Daoy (cell line): Measurements from ENCODE around the gene CNPY4. TPM values are rescaled to one million over a fixed set of nuclear protein-coding genes. Genes with fewer than 3 reads are reported as not detected.

Experiments used
- DNase-seq: peaks from one replicate; pipeline ENCODE4 v3.0.0-alpha.2; 2015; ENCODE audit warnings: low read depth
- total RNA-seq: library from RNA; depleted of rRNA; stranded (reverse); fragments of >200 nt; shearing (Covaris generic); gene quantifications from 2 replicates; pipeline ENCODE4 v1.2.3, GENCODE V29; 2014

CNPY4 gene
- total RNA-seq, 1 experiment from 2014 or later, result 16.0 TPM

DNA sequence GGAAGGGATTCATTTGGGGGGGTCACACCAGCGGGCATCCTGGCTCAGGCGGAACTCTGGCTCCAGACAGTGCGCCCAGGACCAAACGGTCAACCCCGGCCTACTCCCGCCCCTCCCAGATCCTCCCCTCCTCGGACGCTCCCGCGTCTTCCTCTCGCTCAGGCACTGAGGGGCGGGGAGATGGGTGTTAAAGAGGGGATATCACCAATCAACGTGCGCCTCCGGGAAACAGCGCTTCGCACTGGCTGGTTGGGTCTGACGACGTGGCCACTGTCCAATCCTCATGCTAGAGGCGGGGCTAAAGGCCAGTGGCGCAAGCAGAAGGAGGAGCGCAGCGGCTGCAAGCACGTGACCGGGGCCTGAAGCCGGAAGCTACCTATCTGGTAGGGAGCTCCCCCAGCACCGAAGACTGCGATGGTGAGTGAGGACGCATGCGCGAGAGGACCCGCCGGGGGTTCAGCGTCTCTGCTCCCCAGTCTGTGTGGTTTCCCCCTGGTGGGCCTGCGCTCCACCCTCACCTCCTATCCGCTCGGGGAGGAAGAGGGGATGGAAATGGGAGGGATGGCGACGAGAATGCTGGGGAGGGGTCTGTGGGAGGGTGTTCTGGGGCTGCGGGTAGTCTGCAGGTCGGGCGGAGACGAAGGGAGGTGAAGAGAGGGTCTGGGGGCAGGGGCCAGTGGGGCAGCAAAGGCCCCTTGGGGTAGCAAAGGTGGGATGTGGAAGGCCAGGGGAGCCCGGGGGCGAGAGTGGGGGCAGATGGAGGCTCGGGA lies 29.3 kb downstream of the CNPY4 start, which contains the start of gene LAMTOR4:
Gene LAMTOR4 (plus strand): TSS at position 360 of the 770 bp plus-strand sequence. CDS start 55 bp downstream, at position 415.
- peak; percentile 100 for DNase-seq

GRCh38 chr7:100152404-100152803 lies 33.0 kb downstream of the CNPY4 start:
- no peak for DNase-seq

DNA sequence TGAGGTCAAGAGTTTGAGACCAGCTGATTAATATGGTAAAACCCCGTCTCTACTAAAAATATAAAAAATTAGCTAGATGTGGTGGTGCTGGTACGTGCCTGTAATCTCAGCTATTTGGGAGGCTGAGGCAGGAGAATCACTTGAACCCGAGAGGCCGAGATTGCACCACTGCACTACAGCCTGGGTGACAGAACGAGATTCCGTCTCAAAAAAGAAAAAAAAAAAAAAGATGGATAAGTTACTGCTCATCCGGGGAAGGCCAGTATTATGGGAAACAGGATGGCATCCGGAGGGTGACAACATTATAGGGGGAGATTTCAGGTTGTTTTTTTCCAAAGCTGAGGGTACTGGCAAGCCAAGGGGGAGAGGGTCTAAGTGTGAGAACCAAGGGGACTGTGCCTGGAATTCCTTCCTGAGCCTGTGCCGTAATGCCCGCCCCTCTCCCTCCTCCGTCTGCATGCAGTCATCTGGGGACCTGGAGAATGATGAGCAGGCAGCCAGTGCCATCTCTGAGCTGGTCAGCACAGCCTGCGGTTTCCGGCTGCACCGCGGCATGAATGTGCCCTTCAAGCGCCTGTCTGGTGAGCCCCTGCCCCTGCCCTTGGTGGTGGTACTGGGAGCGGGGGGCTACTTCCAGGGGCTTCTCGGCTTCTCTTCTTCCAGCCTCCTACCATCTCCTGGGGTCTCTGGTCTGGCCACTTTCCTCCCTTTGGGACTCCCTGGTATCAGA lies 33.7 kb downstream of the CNPY4 start:
- DNase-seq, result no peak

DNA sequence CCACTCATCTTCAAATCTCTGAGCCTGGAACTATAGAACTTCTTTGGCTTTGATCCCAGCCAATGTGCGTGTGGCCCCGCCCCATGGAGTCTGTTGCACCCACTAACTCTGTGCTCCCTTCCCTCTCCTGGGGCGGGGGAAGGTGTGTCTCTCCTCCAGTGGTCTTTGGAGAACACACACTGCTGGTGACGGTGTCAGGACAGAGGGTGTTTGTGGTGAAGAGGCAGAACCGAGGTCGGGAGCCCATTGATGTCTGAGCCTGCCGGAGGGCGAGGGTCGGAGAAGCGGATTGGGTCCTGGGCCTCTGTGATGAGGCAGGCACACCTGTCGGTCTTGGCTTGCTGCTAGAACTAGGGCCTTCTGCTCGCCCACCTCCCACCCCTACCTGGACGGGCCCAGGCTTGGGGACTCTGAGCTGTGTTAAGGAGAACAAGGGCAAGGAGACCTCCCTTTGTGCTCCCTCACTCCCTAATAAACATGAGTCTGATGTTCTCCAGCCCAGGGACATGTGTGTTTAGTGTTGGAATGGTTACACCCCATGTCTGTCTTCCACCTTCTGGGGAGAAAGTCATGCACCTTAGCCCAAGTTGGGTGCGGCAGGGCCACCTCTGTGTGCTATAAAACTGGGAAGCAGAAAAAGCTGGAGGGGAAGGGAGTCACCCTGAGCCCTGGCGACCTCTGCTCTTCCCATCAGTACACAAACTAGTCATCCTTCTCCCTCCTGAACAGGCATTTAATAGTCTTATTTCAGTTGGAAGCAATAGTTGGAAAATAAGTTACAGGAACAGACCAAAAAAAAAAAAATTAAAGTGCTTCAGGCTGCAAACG lies 34.5 kb downstream of the CNPY4 start:
- DNase-seq, result no peak

DNA sequence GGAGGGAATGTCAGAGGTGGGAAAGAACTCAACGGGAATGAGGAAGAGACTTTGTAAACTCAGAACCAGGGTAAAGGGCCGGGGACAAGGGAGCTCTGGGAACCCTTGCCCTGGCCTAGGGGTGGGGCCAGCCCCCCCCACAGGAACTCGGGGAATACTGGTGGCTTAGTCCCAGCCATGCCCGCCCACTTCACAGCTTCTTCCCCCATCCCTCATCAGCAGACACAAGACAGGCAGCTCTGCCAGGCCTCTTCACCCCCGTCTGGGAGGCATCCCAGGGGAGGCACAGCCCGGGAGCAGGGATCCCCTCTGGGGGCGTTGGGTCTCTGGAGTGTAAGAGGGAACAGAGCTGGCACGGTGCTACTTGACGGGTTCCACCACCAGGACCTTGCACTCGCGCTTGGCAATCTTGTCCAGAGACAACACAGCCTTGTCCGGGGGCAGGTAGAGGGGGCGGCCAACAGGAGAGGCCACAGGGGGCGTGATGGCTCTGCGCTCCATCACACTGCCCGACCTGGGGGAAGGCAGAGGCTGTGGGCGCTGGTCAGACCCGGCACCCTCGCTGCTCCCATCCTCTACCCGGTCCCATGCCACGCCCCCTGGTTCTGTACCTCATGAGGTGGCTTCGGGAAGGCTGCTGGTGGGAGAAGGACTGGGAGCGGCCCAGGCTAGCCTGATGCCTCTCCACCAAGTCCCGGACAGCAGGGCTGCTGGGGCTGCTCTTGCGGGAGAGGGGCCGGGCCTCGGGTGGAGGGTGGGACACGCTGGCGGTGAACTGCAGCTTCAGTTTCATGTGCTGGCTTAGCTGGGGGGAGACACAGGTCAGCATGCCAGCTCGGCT lies 35.4 kb downstream of the CNPY4 start:
- no peak for DNase-seq

GRCh38 chr7:100155553-100156317 lies 36.3 kb downstream of the CNPY4 start:
- DNase-seq, result no peak

DNA sequence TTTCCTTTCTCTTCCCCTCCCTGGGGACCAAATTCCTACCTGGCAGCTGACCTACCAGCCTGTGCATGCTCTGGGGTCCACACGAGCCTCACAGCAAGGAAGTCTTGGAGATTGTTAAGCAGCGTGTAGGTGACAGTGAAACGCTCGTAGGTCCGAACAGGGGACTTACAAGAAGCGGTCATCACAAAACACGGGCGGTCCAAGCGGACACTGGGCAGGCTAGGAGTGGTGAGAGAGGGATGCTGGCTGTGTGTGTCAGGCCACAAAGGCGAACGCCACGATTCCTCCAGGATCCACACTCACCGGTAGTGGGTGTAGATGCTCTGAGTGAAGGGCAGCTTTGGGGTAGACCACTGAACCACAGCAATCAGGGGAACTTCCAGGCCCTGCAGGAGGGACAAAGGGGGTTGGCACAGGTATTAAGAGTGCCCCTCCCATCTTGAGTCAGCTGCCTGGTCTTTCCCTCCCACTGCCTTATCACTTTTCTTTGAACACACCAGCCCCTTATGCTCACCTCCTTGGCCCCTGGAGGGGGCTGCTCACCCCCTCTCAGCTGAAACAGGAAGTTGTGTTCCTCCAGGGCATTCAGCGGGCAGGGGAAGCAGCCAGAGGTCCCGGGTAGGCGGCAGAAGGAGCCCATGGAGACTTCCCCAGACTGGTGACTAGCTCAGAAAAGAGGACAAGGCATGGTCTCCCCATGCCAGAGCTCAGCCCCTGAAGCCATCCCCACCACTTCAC lies 37.1 kb downstream of the CNPY4 start:
- no peak for DNase-seq

- no peak for DNase-seq
Observed at GRCh38 chr7:100157069-100157333, 37.6 kb downstream of the CNPY4 start.

DNA sequence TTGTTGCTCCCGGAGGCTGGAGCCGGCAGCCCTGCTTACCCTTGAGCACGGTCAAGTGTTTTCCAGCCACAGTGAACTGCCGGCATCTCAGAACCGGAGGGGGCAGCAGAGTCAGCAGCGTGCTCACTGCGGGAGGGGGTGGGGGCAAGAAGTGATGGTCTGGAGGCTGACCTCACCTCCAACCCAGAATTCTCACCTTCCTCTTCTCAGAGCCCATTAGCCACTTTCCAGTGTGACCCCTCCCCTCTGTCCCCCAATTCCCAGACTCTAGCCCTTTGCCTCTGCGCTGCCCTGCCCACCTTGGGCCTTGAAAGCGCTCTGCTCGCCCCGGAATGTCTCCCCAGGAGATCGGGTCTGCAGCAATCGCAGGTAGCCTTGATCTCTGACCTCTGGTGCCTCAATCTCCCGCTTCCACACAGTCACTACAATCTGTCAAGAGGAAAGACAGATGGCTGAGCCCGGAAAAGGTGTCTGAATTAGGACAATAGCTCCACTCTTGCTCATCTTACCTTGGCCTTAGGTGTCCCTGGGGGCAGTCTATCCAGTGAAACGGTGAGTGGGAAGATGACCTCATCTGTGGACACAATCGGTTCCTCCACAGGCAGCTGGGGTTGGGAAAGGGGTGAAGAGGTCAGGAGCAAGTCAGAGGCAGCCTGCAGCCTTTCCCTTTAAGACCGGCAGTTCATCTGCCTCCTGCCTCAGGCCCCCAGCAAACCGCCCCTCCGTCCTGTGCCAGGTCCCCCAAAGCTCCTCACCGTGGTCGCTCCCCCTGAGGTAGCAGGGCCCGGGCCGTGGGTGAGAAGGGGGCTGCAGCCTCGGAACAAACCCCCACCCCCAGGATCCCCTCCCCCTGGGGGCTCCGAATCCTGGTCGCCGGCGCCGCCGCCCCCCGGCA lies 38.1 kb downstream of the CNPY4 start:
- peak; percentile 54 for DNase-seq

DNA sequence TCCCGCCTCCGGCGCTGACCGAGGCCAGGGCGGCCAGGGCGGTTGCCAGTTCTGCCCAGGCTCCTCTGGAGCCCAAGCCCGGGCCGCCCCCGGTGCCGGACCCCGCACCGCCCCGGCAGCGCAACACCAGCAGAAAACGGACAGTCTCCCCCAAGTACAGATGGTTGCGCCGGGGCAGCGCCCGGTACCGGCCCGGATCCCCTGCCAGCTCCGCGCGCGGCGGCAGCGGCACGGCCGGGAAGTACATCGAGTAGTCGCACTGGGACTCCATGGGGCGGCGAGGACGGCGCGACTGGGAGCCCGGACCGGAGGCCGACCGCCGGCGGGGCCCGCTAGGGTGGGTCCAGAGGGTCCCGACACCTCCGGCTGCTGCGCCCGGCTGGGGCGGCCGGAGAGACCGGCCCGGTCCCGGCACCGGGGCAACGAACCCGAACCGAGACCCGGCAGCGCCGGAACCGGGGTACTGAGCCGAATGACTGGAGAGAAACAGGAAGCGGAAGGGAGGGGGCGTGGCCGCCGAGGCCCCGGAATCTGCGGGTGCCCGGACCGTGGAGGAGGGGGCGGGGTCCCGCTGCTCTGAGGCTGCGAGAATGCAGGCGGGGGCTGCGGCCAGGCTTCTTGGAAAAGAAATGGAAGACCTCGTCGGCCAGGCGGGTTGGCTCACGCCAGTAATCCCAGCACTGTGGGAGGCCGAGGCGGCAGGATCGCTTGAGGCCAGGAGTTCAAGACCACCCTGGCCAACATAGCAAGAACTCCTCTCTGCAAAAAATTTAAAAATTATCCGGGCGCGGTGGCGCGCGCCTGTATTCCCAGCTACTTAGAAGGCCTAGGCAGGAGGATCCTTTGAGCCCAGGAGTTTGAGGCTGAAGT lies 39.0 kb downstream of the CNPY4 start, which contains the start of gene TRAPPC14:
Gene TRAPPC14 (minus strand): TSS at position 495 of the 870 bp plus-strand sequence. CDS start 224 bp downstream, at position 271.
- DNase-seq, result peak; percentile 98

- peak; percentile 70 for DNase-seq
Observed at GRCh38 chr7:100159099-100159623, 39.7 kb downstream of the CNPY4 start.

- no peak for DNase-seq
Observed at GRCh38 chr7:100160067-100160466, 40.6 kb downstream of the CNPY4 start.

DNA sequence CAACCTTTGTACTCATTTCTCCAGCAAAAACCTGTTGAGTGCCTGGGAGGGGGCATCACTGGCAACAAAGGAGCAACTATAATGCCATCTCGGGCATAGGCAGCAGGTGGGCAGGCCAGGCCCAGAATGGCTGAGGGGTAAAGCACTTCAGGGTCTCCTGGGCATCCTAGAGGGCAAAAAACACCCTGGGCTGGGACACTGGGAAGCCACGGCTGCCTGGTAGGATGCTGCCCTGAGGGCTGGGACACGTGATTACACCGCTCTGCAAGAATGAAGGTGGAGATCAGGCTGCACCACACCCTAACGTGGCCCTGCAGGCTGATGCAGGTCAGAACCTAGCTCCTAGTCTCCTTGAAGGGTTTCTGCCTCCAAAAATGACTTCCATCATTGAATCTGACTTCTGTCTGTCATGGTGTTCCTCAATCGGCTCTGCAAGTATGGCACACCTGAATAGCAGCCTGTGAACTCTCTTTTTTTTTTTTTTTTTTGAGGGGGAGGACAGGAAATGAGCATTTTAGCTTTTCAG lies 43.6 kb downstream of the CNPY4 start:
- no peak for DNase-seq

DNA sequence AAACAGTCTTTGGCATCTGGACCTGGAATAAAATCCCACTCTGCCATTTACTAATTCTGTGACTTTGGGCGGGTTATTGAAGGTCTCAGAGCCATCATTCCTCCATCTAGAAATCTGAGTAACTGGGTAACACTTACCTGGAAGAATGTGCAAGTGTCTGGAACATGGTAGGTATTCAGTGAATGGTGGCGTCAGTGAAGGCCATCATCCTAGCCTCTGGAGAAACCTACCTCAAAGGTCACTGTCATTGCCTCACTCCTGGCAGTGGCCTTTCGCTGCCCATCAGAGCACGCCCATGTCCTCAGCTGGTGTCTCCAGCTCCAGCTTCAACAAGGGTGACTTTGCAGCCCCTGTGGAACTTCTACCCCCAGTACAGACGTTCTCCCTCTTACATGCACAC lies 44.4 kb downstream of the CNPY4 start:
- no peak for DNase-seq

GRCh38 chr7:100166317-100166940 lies 47.0 kb downstream of the CNPY4 start:
- DNase-seq, result no peak

GRCh38 chr7:100166970-100167911 lies 47.8 kb downstream of the CNPY4 start:
- no peak for DNase-seq
